Measurements from ENCODE around the gene ALX4.

Gene ALX4

GRCh38 chr11:44266056-44266780 lies 43.7 kb downstream of the ALX4 start:
- Histone ChIP-seq H3K4me1 (ENCODE audit: control insufficient read depth, insufficient read depth, low read length) (no peaks in the 10 kb centered on the region), H3K36me3 (ENCODE audit: control insufficient read depth, insufficient read depth, low read length) (no peaks in the 10 kb centered on the region), H3K4me3 (ENCODE audit: low read length) (no peak overlapping the region), H3K27ac (ENCODE audit: low read depth, low read length) (no peak overlapping the region), H3K27me3 (ENCODE audit: control insufficient read depth, insufficient read depth, low read length) (no peaks in the 10 kb centered on the region), H3K9ac (ENCODE audit: low read length) (no peak overlapping the region)

- H3K4me3 ChIP-seq (ENCODE audit: low read length): no peak overlapping the region
- H3K9ac ChIP-seq (ENCODE audit: low read length): no peak overlapping the region
- H3K27me3 ChIP-seq (ENCODE audit: control insufficient read depth, insufficient read depth, low read length): no peaks in the 10 kb centered on the region
- no peaks in the 10 kb centered on the region for H3K36me3 ChIP-seq (ENCODE audit: control insufficient read depth, insufficient read depth, low read length)
- no peak overlapping the region for H3K27ac ChIP-seq (ENCODE audit: low read depth, low read length)
- no peaks in the 10 kb centered on the region for H3K4me1 ChIP-seq (ENCODE audit: control insufficient read depth, insufficient read depth, low read length)
Measured at GRCh38 chr11:44264761-44265160, 45.2 kb downstream of the ALX4 start.

GRCh38 chr11:44264438-44264749 lies 45.5 kb downstream of the ALX4 start:
- no peaks in the 10 kb centered on the region for H3K4me1 ChIP-seq (ENCODE audit: control insufficient read depth, insufficient read depth, low read length)
- no peaks in the 10 kb centered on the region for H3K27me3 ChIP-seq (ENCODE audit: control insufficient read depth, insufficient read depth, low read length)
- H3K27ac ChIP-seq (ENCODE audit: low read depth, low read length): no peak overlapping the region
- no peak overlapping the region for H3K4me3 ChIP-seq (ENCODE audit: low read length)
- no peaks in the 10 kb centered on the region for H3K36me3 ChIP-seq (ENCODE audit: control insufficient read depth, insufficient read depth, low read length)
- no peak overlapping the region for H3K9ac ChIP-seq (ENCODE audit: low read length)

GRCh38 chr11:44263738-44264437 lies 46.1 kb downstream of the ALX4 start:
- no peaks in the 10 kb centered on the region for H3K36me3 ChIP-seq (ENCODE audit: control insufficient read depth, insufficient read depth, low read length)
- no peak overlapping the region for H3K4me3 ChIP-seq (ENCODE audit: low read length)
- H3K9ac ChIP-seq (ENCODE audit: low read length): no peak overlapping the region
- no peaks in the 10 kb centered on the region for H3K4me1 ChIP-seq (ENCODE audit: control insufficient read depth, insufficient read depth, low read length)
- no peak overlapping the region for H3K27ac ChIP-seq (ENCODE audit: low read depth, low read length)
- H3K27me3 ChIP-seq (ENCODE audit: control insufficient read depth, insufficient read depth, low read length): no peaks in the 10 kb centered on the region

GRCh38 chr11:44261800-44262591 lies 47.9 kb downstream of the ALX4 start:
- Histone ChIP-seq H3K9ac (ENCODE audit: low read length) (no peak overlapping the region), H3K4me1 (ENCODE audit: control insufficient read depth, insufficient read depth, low read length) (no peaks in the 10 kb centered on the region), H3K4me3 (ENCODE audit: low read length) (no peak overlapping the region), H3K36me3 (ENCODE audit: control insufficient read depth, insufficient read depth, low read length) (no peaks in the 10 kb centered on the region), H3K27me3 (ENCODE audit: control insufficient read depth, insufficient read depth, low read length) (no peaks in the 10 kb centered on the region), H3K27ac (ENCODE audit: low read depth, low read length) (no peak overlapping the region)

GRCh38 chr11:44260081-44260480 lies 49.9 kb downstream of the ALX4 start:
- no peaks in the 10 kb centered on the region for H3K27me3 ChIP-seq (ENCODE audit: control insufficient read depth, insufficient read depth, low read length)
- no peak overlapping the region for H3K9ac ChIP-seq (ENCODE audit: low read length)

GRCh38 chr11:44258839-44259420 lies 51.0 kb downstream of the ALX4 start:
- Histone ChIP-seq H3K27me3 (ENCODE audit: control insufficient read depth, insufficient read depth, low read length) (no peaks in the 10 kb centered on the region), H3K9ac (ENCODE audit: low read length) (no peak overlapping the region), H3K36me3 (ENCODE audit: control insufficient read depth, insufficient read depth, low read length) (no peaks in the 10 kb centered on the region), H3K27ac (ENCODE audit: low read depth, low read length) (no peak overlapping the region), H3K4me1 (ENCODE audit: control insufficient read depth, insufficient read depth, low read length) (no peaks in the 10 kb centered on the region), H3K4me3 (ENCODE audit: low read length) (no peak overlapping the region)

More at GRCh38 chr11:44260081-44260480, 49.9 kb downstream of the ALX4 start:
- Histone ChIP-seq H3K4me3 (ENCODE audit: low read length) (no peak overlapping the region), H3K27ac (ENCODE audit: low read depth, low read length) (no peak overlapping the region), H3K36me3 (ENCODE audit: control insufficient read depth, insufficient read depth, low read length) (no peaks in the 10 kb centered on the region), H3K4me1 (ENCODE audit: control insufficient read depth, insufficient read depth, low read length) (no peaks in the 10 kb centered on the region)

- no peak overlapping the region for H3K27ac ChIP-seq (ENCODE audit: low read depth, low read length)
- no peak overlapping the region for H3K4me3 ChIP-seq (ENCODE audit: low read length)
- H3K9ac ChIP-seq (ENCODE audit: low read length): no peak overlapping the region
- H3K36me3 ChIP-seq (ENCODE audit: control insufficient read depth, insufficient read depth, low read length): no peaks in the 10 kb centered on the region
- H3K4me1 ChIP-seq (ENCODE audit: control insufficient read depth, insufficient read depth, low read length): no peaks in the 10 kb centered on the region
- H3K27me3 ChIP-seq (ENCODE audit: control insufficient read depth, insufficient read depth, low read length): no peaks in the 10 kb centered on the region
Measured at GRCh38 chr11:44258190-44258489, 51.8 kb downstream of the ALX4 start.

- H3K36me3 ChIP-seq (ENCODE audit: control insufficient read depth, insufficient read depth, low read length): no peaks in the 10 kb centered on the region
- H3K27me3 ChIP-seq (ENCODE audit: control insufficient read depth, insufficient read depth, low read length): no peaks in the 10 kb centered on the region
- no peak overlapping the region for H3K9ac ChIP-seq (ENCODE audit: low read length)
- no peak overlapping the region for H3K27ac ChIP-seq (ENCODE audit: low read depth, low read length)
- no peaks in the 10 kb centered on the region for H3K4me1 ChIP-seq (ENCODE audit: control insufficient read depth, insufficient read depth, low read length)
- no peak overlapping the region for H3K4me3 ChIP-seq (ENCODE audit: low read length)
Measured at GRCh38 chr11:44257338-44258189, 52.4 kb downstream of the ALX4 start.

GRCh38 chr11:44256673-44257291 lies 53.2 kb downstream of the ALX4 start:
- H3K4me3 ChIP-seq (ENCODE audit: low read length): no peak overlapping the region
- H3K9ac ChIP-seq (ENCODE audit: low read length): no peak overlapping the region
- H3K36me3 ChIP-seq (ENCODE audit: control insufficient read depth, insufficient read depth, low read length): no peaks in the 10 kb centered on the region
- H3K27me3 ChIP-seq (ENCODE audit: control insufficient read depth, insufficient read depth, low read length): no peaks in the 10 kb centered on the region
- no peaks in the 10 kb centered on the region for H3K4me1 ChIP-seq (ENCODE audit: control insufficient read depth, insufficient read depth, low read length)
- H3K27ac ChIP-seq (ENCODE audit: low read depth, low read length): no peak overlapping the region

GRCh38 chr11:44255406-44256071 lies 54.4 kb downstream of the ALX4 start:
- Histone ChIP-seq H3K27ac (ENCODE audit: low read depth, low read length) (no peak overlapping the region), H3K36me3 (ENCODE audit: control insufficient read depth, insufficient read depth, low read length) (no peaks in the 10 kb centered on the region), H3K4me3 (ENCODE audit: low read length) (no peak overlapping the region), H3K27me3 (ENCODE audit: control insufficient read depth, insufficient read depth, low read length) (no peaks in the 10 kb centered on the region), H3K4me1 (ENCODE audit: control insufficient read depth, insufficient read depth, low read length) (no peaks in the 10 kb centered on the region), H3K9ac (ENCODE audit: low read length) (no peak overlapping the region)
